ACC112 (cell line): ENCODE results near the gene FAM83G.
A peak's percentile ranks its signal among the peaks of the same experiment; 100 is the strongest.

Experiments used
- H2AFZ ChIP-seq: fragments of 200-600 bp; sonication (generic); one replicate; pipeline ENCODE4 v1.6.0; 2017; ENCODE audit warnings: antibody characterized with exemption, low read length; ENCODE audit not compliant: unreplicated experiment
- H3K27ac ChIP-seq: fragments of 200-600 bp; sonication (generic); 2 replicates; pipeline ENCODE4 v1.5.1; 2014; ENCODE audit warnings: low read depth, mild to moderate bottlenecking, antibody characterized with exemption, low read length, moderate library complexity
- H3K27me3 ChIP-seq: fragments of 200-600 bp; sonication (generic); 2 replicates; pipeline ENCODE4 v1.6.1; 2014; ENCODE audit warnings: mild to moderate bottlenecking, antibody characterized with exemption, low read length, moderate library complexity, mixed read lengths; ENCODE audit not compliant: insufficient read depth
- H3K36me3 ChIP-seq: fragments of 200-600 bp; sonication (generic); 2 replicates; pipeline ENCODE4 v1.6.1; 2016; ENCODE audit warnings: mild to moderate bottlenecking, antibody characterized with exemption, low read length, moderate library complexity, mixed read lengths; ENCODE audit not compliant: insufficient read depth
- H3K4me1 ChIP-seq: fragments of 200-600 bp; sonication (generic); one replicate; pipeline ENCODE4 v1.6.1; 2016; ENCODE audit warnings: low read length, mixed read lengths; ENCODE audit not compliant: insufficient read depth, unreplicated experiment, control insufficient read depth
- H3K4me3 ChIP-seq: fragments of 200-600 bp; sonication (generic); 2 replicates; pipeline ENCODE4 v1.5.1; 2014; ENCODE audit warnings: mild to moderate bottlenecking, low read depth, low read length
- H3K79me2 ChIP-seq: fragments of 200-600 bp; sonication (generic); one replicate; pipeline ENCODE4 v1.6.0; 2016; ENCODE audit warnings: low read length; ENCODE audit not compliant: control insufficient read depth, unreplicated experiment, insufficient read depth

Gene FAM83G

GRCh38 chr17:18965530-18966236, 38.9 kb downstream of the FAM83G start:
- no peaks in the 10 kb centered on the region for H3K27me3 ChIP-seq
- no peak overlapping the region for H3K27ac ChIP-seq
- H3K79me2 ChIP-seq: no peaks in the 10 kb centered on the region
- H3K4me3 ChIP-seq: no peak overlapping the region
- no peaks in the 10 kb centered on the region for H3K36me3 ChIP-seq
- no peak overlapping the region for H2AFZ ChIP-seq
- peaks cover 38% of the 10 kb centered on the region for H3K4me1 ChIP-seq

- H3K27me3 ChIP-seq: no peaks in the 10 kb centered on the region
- H3K4me3 ChIP-seq: no peak overlapping the region
- no peak overlapping the region for H3K27ac ChIP-seq
- H3K36me3 ChIP-seq: no peaks in the 10 kb centered on the region
- no peak overlapping the region for H2AFZ ChIP-seq
- no peaks in the 10 kb centered on the region for H3K79me2 ChIP-seq
- peaks cover 31% of the 10 kb centered on the region for H3K4me1 ChIP-seq
These were observed 40.0 kb downstream of the FAM83G start for GRCh38 chr17:18964550-18964949.

- H3K36me3 ChIP-seq: no peaks in the 10 kb centered on the region
- no peak overlapping the region for H3K27ac ChIP-seq
- H2AFZ ChIP-seq: no peak overlapping the region
- no peaks in the 10 kb centered on the region for H3K27me3 ChIP-seq
- peaks cover 26% of the 10 kb centered on the region for H3K4me1 ChIP-seq
- H3K4me3 ChIP-seq: no peak overlapping the region
- H3K79me2 ChIP-seq: no peaks in the 10 kb centered on the region
These were observed 40.6 kb downstream of the FAM83G start for GRCh38 chr17:18964018-18964351.

- no peaks in the 10 kb centered on the region for H3K79me2 ChIP-seq
- no peaks in the 10 kb centered on the region for H3K36me3 ChIP-seq
- H2AFZ ChIP-seq: no peak overlapping the region
- H3K27ac ChIP-seq: 0 out of 2 replicates have a peak overlapping the region, but pooled peaks have one; percentile 68
- H3K27me3 ChIP-seq: no peaks in the 10 kb centered on the region
- H3K4me1 ChIP-seq: peaks cover 26% of the 10 kb centered on the region
- H3K4me3 ChIP-seq: no peak overlapping the region
These were observed 41.2 kb downstream of the FAM83G start for GRCh38 chr17:18963126-18964017.

GRCh38 chr17:18962494-18962815, 42.1 kb downstream of the FAM83G start:
- H3K79me2 ChIP-seq: no peaks in the 10 kb centered on the region
- H3K4me1 ChIP-seq: peaks cover 18% of the 10 kb centered on the region
- H3K4me3 ChIP-seq: no peak overlapping the region
- H2AFZ ChIP-seq: no peak overlapping the region
- no peaks in the 10 kb centered on the region for H3K27me3 ChIP-seq
- no peaks in the 10 kb centered on the region for H3K36me3 ChIP-seq
- H3K27ac ChIP-seq: peak overlapping the region; percentile 68; the same call in 1 of the 2 replicates

- Histone ChIP-seq H3K27ac (peak overlapping the region; percentile 68; the same call in 1 of the 2 replicates), H3K27me3 (no peaks in the 10 kb centered on the region), H3K4me3 (no peak overlapping the region), H2AFZ (no peak overlapping the region), H3K36me3 (no peaks in the 10 kb centered on the region), H3K79me2 (no peaks in the 10 kb centered on the region), H3K4me1 (peaks cover 15% of the 10 kb centered on the region)
These were observed 42.7 kb downstream of the FAM83G start for GRCh38 chr17:18961634-18962493.

- no peaks in the 10 kb centered on the region for H3K79me2 ChIP-seq
- peaks cover 15% of the 10 kb centered on the region for H3K4me1 ChIP-seq
- H3K36me3 ChIP-seq: no peaks in the 10 kb centered on the region
- H3K4me3 ChIP-seq: no peak overlapping the region
- H2AFZ ChIP-seq: no peak overlapping the region
- H3K27ac ChIP-seq: peak overlapping the region; percentile 9; the same call in 1 of the 2 replicates
- no peaks in the 10 kb centered on the region for H3K27me3 ChIP-seq
These were observed 43.6 kb downstream of the FAM83G start for GRCh38 chr17:18960803-18961511.

GRCh38 chr17:18960241-18960665, 44.3 kb downstream of the FAM83G start:
- no peak overlapping the region for H3K4me3 ChIP-seq
- no peak overlapping the region for H3K27ac ChIP-seq
- no peaks in the 10 kb centered on the region for H3K27me3 ChIP-seq
- no peaks in the 10 kb centered on the region for H3K79me2 ChIP-seq
- H2AFZ ChIP-seq: no peak overlapping the region
- H3K36me3 ChIP-seq: no peaks in the 10 kb centered on the region
- peaks cover 15% of the 10 kb centered on the region for H3K4me1 ChIP-seq

GRCh38 chr17:18959845-18960240, 44.7 kb downstream of the FAM83G start:
- Histone ChIP-seq H2AFZ (no peak overlapping the region), H3K36me3 (no peaks in the 10 kb centered on the region), H3K4me3 (no peak overlapping the region), H3K27ac (no peak overlapping the region), H3K79me2 (no peaks in the 10 kb centered on the region), H3K27me3 (no peaks in the 10 kb centered on the region), H3K4me1 (peaks cover 15% of the 10 kb centered on the region)
